Suprapubic skin (tissue), 4 donors: ENCODE data around the gene MTURN. TPM values are rescaled to one million over a fixed set of nuclear protein-coding genes. Genes with fewer than 3 reads are reported as not detected.

ENCODE experiments used
- DNase-seq, 2 donors: peaks; one replicate each; pipeline ENCODE4 v3.0.0-alpha.2; 2019; ENCODE audit warnings: low spot score in 2 of 2
- H3K27ac ChIP-seq: fragments of 200-600 bp; sonication (generic); one replicate; pipeline ENCODE4 v1.5.1; 2019
- H3K27me3 ChIP-seq: fragments of 200-600 bp; sonication (generic); one replicate; pipeline ENCODE4 v1.5.1; 2019
- H3K36me3 ChIP-seq: fragments of 200-600 bp; sonication (generic); one replicate; pipeline ENCODE4 v1.5.1; 2019
- H3K4me1 ChIP-seq: fragments of 200-600 bp; sonication (generic); one replicate; pipeline ENCODE4 v1.5.1; 2019
- H3K4me3 ChIP-seq: fragments of 200-600 bp; sonication (generic); one replicate; pipeline ENCODE4 v1.5.1; 2019; ENCODE audit warnings: mild to moderate bottlenecking
- H3K9me3 ChIP-seq: fragments of 200-600 bp; sonication (generic); one replicate; pipeline ENCODE4 v1.5.1; 2019
- EP300 ChIP-seq: sonication (generic); formaldehyde crosslinking; IDR thresholded peaks from one replicate; pipeline ENCODE4 v1.6.1; 2017; ENCODE audit warnings: antibody characterized with exemption
- POLR2A ChIP-seq, 2 donors: fragments of 450-650 bp; IDR thresholded peaks; one replicate each; pipeline ENCODE4 v1.6.1; 2017; ENCODE audit warnings: antibody characterized with exemption in 2 of 2, mild to moderate bottlenecking in 2 of 2, moderate library complexity in 2 of 2
- POLR2AphosphoS5 ChIP-seq, 3 donors: sonication (generic); formaldehyde crosslinking; IDR thresholded peaks; one replicate each; pipeline ENCODE4 v1.6.1; 2017; ENCODE audit warnings: antibody characterized with exemption in 3 of 3
- WGBS: methylation state at CpG from one replicate; pipeline ENCODE4 v1.1.5; 2018; 5-methylcytosine and 5-hydroxymethylcytosine counted together
- total RNA-seq, 4 donors: library from RNA; depleted of rRNA; stranded (reverse); fragments of >200 nt; gene quantifications; one replicate each; pipeline ENCODE4 v1.1.0, GENCODE V29; 2016
- TF ChIP-seq, protein P1 (sequence below), 2 donors: fragments of 200-600 bp in 1 of 2; fragments of 450-650 bp in 1 of 2; sonication (generic) in 1 of 2; IDR thresholded peaks; one replicate each; pipeline ENCODE4 v1.5.1; 2016 to 2019; ENCODE audit warnings: antibody characterized with exemption in 2 of 2, mild to moderate bottlenecking in 1 of 2, moderate library complexity in 1 of 2

The MTURN gene
- total RNA-seq, 4 donors from 2014 or later, result 42.9 to 103 (median 58.0) TPM

DNA sequence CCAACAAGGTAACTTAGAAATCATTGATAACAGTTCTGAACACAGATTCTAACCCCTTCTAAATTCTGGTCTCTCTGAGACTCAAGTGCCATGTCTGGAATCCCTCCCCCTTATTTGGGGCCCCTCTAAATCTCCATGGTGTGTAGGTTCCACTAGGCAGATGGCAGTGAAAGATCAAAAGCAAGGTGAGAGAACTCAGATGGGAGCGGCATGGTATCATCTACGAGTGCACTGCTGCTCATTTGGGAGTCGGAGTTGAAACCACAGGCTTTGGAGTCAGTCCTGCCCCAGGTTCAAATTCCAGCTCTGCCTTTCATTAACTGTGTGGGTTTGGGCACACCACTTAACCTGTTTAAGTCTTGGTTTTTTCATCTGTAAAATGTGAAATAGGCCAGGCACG is 72.6 kb downstream of the MTURN start:
- H3K4me1 ChIP-seq, result peaks cover 8% of the 10 kb centered on the region
- H3K27ac ChIP-seq, result no peak overlapping the region
- no peak for DNase-seq
- WGBS, result 97% methylated on average over 4 of the region's 4 CpGs
- no peak for TF ChIP-seq POLR2A (IDR thresholded peaks at IDR 0.05)
- TF ChIP-seq EP300, result no peak
- no peak for TF ChIP-seq POLR2AphosphoS5 (IDR thresholded peaks at IDR 0.05)
- TF ChIP-seq, protein P1, sequence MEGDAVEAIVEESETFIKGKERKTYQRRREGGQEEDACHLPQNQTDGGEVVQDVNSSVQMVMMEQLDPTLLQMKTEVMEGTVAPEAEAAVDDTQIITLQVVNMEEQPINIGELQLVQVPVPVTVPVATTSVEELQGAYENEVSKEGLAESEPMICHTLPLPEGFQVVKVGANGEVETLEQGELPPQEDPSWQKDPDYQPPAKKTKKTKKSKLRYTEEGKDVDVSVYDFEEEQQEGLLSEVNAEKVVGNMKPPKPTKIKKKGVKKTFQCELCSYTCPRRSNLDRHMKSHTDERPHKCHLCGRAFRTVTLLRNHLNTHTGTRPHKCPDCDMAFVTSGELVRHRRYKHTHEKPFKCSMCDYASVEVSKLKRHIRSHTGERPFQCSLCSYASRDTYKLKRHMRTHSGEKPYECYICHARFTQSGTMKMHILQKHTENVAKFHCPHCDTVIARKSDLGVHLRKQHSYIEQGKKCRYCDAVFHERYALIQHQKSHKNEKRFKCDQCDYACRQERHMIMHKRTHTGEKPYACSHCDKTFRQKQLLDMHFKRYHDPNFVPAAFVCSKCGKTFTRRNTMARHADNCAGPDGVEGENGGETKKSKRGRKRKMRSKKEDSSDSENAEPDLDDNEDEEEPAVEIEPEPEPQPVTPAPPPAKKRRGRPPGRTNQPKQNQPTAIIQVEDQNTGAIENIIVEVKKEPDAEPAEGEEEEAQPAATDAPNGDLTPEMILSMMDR (IDR thresholded peaks at IDR 0.05), result no peak
- H3K4me3 ChIP-seq, result no peak overlapping the region
- no peaks in the 10 kb centered on the region for H3K9me3 ChIP-seq
- no peaks in the 10 kb centered on the region for H3K27me3 ChIP-seq
- no peaks in the 10 kb centered on the region for H3K36me3 ChIP-seq

DNA sequence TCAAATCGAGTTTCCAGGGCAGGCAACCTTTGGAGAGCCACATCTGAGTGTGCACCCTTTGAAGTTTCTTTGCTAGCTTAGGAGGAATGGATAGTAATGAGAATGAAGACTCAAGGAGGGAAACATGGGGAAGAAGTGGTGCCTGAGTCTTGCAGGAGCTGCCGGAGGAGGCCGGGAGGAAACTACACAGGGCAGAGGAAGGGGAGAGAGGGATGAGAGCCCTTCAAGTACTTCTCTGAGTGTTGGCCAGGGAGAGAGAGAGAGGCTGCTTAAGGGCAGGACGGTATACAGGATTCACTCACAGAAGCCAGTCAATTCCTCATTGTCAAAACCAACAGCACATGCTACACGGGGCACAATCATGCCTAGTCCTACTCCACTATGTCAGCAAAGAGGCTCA is 75.2 kb downstream of the MTURN start:
- no peaks in the 10 kb centered on the region for H3K27me3 ChIP-seq
- H3K27ac ChIP-seq, result no peak overlapping the region
- 89% methylated on average over 5 of the region's 5 CpGs for WGBS
- H3K9me3 ChIP-seq, result no peaks in the 10 kb centered on the region
- no peak overlapping the region for H3K4me3 ChIP-seq
- TF ChIP-seq POLR2AphosphoS5 (IDR thresholded peaks at IDR 0.05), result no peak
- H3K36me3 ChIP-seq, result no peaks in the 10 kb centered on the region
- no peak for DNase-seq
- peaks cover 8% of the 10 kb centered on the region for H3K4me1 ChIP-seq

Other genes with a start within 250 kb of the MTURN start
- 10 to 100 TPM; 10.8 to 26.0 (median 15.0) TPM for gene SCRN1, start 145.2 kb upstream of the MTURN start, total RNA-seq
- gene FKBP14, start 108.3 kb upstream of the MTURN start, total RNA-seq, result 1 to 10 TPM; 4.7 to 8.0 (median 6.8) TPM
- gene PLEKHA8, start 106.6 kb upstream of the MTURN start, total RNA-seq, result 10 to 100 TPM in 1 of 4 donors, 1 to 10 TPM in 3; 5.7 to 12.4 (median 7.2) TPM
- gene ZNRF2, start 149.6 kb downstream of the MTURN start, total RNA-seq, result 10 to 100 TPM; 23.8 to 39.3 (median 34.6) TPM